ENCODE data around the gene EXO1. TPM values are rescaled to one million over a fixed set of nuclear protein-coding genes. Genes with fewer than 3 reads are reported as not detected.

Gene EXO1
- total and polyA plus RNA-seq, 2 donors (not counting 3 experiments of a cell fraction or from before 2014, with no cell fraction given): 4.1 to 23.5 TPM

DNA sequence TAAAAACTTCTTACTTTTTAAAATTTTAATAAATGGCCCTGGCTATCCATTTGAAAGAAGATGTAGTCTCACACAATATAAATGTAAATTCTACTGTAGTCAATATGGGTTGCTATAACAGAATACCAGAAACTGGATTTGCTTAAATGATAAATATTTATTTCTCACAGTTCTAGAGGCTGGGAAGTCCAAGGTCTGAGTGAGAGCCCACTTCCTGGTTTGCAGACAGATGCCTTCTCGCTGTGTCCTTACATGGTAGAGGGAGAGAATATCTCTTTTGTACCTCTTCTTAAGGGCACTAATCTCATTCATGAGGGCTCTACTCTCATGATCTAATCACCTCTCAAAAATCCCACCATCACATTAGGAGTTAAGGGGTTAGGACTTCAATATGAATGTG is 35.2 kb downstream of the EXO1 start:
- Histone ChIP-seq H3K27ac (ENCODE audit: insufficient read depth, low read depth, low read length) (no peak overlapping the region), H3K79me2 (ENCODE audit: control insufficient read depth, insufficient read depth, low read length) (no peaks in the 10 kb centered on the region), H3K4me2 (ENCODE audit: insufficient read depth, low read length) (no peak overlapping the region), H2AFZ (ENCODE audit: low read depth, low read length) (no peak overlapping the region), H3K9ac (replicated peaks; ENCODE audit: extremely low read depth, insufficient read depth, low read length) (no peak overlapping the region), H4K20me1 (replicated peaks; ENCODE audit: control insufficient read depth, extremely low read depth, insufficient read depth, low read length) (no peaks in the 10 kb centered on the region), H3K9me1 (replicated peaks; ENCODE audit: control insufficient read depth, extremely low read depth, insufficient read depth, low read length) (no peaks in the 10 kb centered on the region), H3K4me1 (ENCODE audit: control insufficient read depth, extremely low read depth, insufficient read depth, low read length) (no peaks in the 10 kb centered on the region), H3K9me3 (replicated peaks; ENCODE audit: control insufficient read depth, insufficient read depth, low read length) (no peaks in the 10 kb centered on the region), H3K36me3 (ENCODE audit: control insufficient read depth in 2 of 2, extremely low read depth in 1 of 2, insufficient read depth in 2 of 2, low read length in 2 of 2) (no peaks in the 10 kb centered on the region), H3K4me3 (replicated peaks in 1 of 3; ENCODE audit: insufficient read depth in 1 of 3, low read depth in 1 of 3, low read length in 3 of 3) (no peak overlapping the region), H3K27me3 (ENCODE audit: control insufficient read depth in 2 of 2, insufficient read depth in 2 of 2, low read length in 2 of 2) (no peaks in the 10 kb centered on the region)
- POLR2A ChIA-PET: no interaction called here
- intact Hi-C loops (cut with micrococcal nuclease): no loop called here
- no peak for TF ChIP-seq MYC (IDR thresholded peaks at IDR 0.05; ENCODE audit: low read depth, low read length)
- TF ChIP-seq, protein P1, sequence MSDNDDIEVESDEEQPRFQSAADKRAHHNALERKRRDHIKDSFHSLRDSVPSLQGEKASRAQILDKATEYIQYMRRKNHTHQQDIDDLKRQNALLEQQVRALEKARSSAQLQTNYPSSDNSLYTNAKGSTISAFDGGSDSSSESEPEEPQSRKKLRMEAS (IDR thresholded peaks at IDR 0.05; ENCODE audit: insufficient read depth, insufficient read length): no peak
- no peak for TF ChIP-seq POLR2AphosphoS5 (IDR thresholded peaks at IDR 0.05; ENCODE audit: insufficient read depth, low read depth, low read length)
- TF ChIP-seq GATA2 (IDR thresholded peaks at IDR 0.05; ENCODE audit: insufficient read depth, insufficient read length, low read depth, low read length): no peak
- TF ChIP-seq EZH2 (IDR thresholded peaks at IDR 0.05; ENCODE audit: borderline replicate concordance, low read depth, low read length, severe bottlenecking): no peak
- TF ChIP-seq FOS (IDR thresholded peaks at IDR 0.05; ENCODE audit: borderline replicate concordance, insufficient read depth, low read length): no peak
- no peak for TF ChIP-seq JUN (IDR thresholded peaks at IDR 0.05; ENCODE audit: borderline replicate concordance, insufficient read depth, insufficient read length, low read depth)
- TF ChIP-seq, protein P2, sequence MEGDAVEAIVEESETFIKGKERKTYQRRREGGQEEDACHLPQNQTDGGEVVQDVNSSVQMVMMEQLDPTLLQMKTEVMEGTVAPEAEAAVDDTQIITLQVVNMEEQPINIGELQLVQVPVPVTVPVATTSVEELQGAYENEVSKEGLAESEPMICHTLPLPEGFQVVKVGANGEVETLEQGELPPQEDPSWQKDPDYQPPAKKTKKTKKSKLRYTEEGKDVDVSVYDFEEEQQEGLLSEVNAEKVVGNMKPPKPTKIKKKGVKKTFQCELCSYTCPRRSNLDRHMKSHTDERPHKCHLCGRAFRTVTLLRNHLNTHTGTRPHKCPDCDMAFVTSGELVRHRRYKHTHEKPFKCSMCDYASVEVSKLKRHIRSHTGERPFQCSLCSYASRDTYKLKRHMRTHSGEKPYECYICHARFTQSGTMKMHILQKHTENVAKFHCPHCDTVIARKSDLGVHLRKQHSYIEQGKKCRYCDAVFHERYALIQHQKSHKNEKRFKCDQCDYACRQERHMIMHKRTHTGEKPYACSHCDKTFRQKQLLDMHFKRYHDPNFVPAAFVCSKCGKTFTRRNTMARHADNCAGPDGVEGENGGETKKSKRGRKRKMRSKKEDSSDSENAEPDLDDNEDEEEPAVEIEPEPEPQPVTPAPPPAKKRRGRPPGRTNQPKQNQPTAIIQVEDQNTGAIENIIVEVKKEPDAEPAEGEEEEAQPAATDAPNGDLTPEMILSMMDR (IDR thresholded peaks at IDR 0.05; ENCODE audit: extremely low read depth in 1 of 2, insufficient read depth in 1 of 2, low read depth in 1 of 2, low read length in 2 of 2): no peak
- TF ChIP-seq POLR2A (IDR thresholded peaks at IDR 0.05; ENCODE audit: low read depth, low read length): no peak
- FAIRE-seq: no peak
- CTCF ChIA-PET: no interaction called here
- dilution Hi-C loops (cut with MboI; ENCODE audit: extremely low pct_ligation_motif_present, low sequenced_read_pairs): no loop called here
- no TSS peak for BruUV-seq (replicated peaks)
- DNase-seq (ENCODE audit: low read depth, low spot score): no peak
